KOPT-K1 (cell line): Measurements from ENCODE around the gene IL2RG.

Source experiments
- H3K27ac ChIP-seq: fragments of 200-600 bp; sonication (generic); 2 replicates; pipeline ENCODE4 v1.5.1; 2016; ENCODE audit warnings: antibody characterized with exemption, mild to moderate bottlenecking, low read depth, low read length; ENCODE audit not compliant: poor library complexity, severe bottlenecking
- H3K36me3 ChIP-seq: fragments of 200-600 bp; sonication (generic); 2 replicates; pipeline ENCODE4 v1.5.1; 2017; ENCODE audit warnings: antibody characterized with exemption, mild to moderate bottlenecking, low read length, moderate library complexity; ENCODE audit not compliant: insufficient read depth
- H3K9me3 ChIP-seq: fragments of 200-600 bp; sonication (generic); 2 replicates; pipeline ENCODE4 v1.5.1; 2017; ENCODE audit warnings: antibody characterized with exemption, low read length, mild to moderate bottlenecking; ENCODE audit not compliant: insufficient read depth, poor library complexity, severe bottlenecking

The IL2RG gene

GRCh38 chrX:71111141-71111843, at the start of gene IL2RG:
Gene IL2RG (minus strand): TSS chrX:71111577. CDS start chrX:71111539, 38 bp downstream.
- H3K36me3 ChIP-seq = peaks cover 42% of the 10 kb centered on the region
- H3K27ac ChIP-seq = peak within 1 kb of the TSS; percentile 99
- H3K9me3 ChIP-seq = no peaks in the 10 kb centered on the region

- no peak overlapping the region for H3K27ac ChIP-seq
- H3K36me3 ChIP-seq = peaks cover 21% of the 10 kb centered on the region; the same call in 1 of the 2 replicates
- H3K9me3 ChIP-seq = no peaks in the 10 kb centered on the region
Observed at GRCh38 chrX:71160475-71160874, 49.1 kb upstream of the IL2RG start.

- no peak overlapping the region for H3K27ac ChIP-seq
- no peaks in the 10 kb centered on the region for H3K9me3 ChIP-seq
- H3K36me3 ChIP-seq = peaks cover 19% of the 10 kb centered on the region; the same call in 1 of the 2 replicates
Observed at GRCh38 chrX:71159335-71159734, 48.0 kb upstream of the IL2RG start.

GRCh38 chrX:71158603-71159002, 47.2 kb upstream of the IL2RG start:
- Histone ChIP-seq H3K36me3 (peaks cover 12% of the 10 kb centered on the region; the same call in 1 of the 2 replicates), H3K9me3 (no peaks in the 10 kb centered on the region)

GRCh38 chrX:71154641-71155040, 43.3 kb upstream of the IL2RG start:
- H3K9me3 ChIP-seq = no peaks in the 10 kb centered on the region
- H3K36me3 ChIP-seq = peaks cover 11% of the 10 kb centered on the region; the same call in 1 of the 2 replicates
- no peak overlapping the region for H3K27ac ChIP-seq

More at GRCh38 chrX:71158603-71159002, 47.2 kb upstream of the IL2RG start:
- no peak overlapping the region for H3K27ac ChIP-seq

GRCh38 chrX:71154196-71154595, 42.8 kb upstream of the IL2RG start:
- peaks cover 11% of the 10 kb centered on the region; the same call in 1 of the 2 replicates for H3K36me3 ChIP-seq
- no peak overlapping the region for H3K27ac ChIP-seq
- H3K9me3 ChIP-seq = no peaks in the 10 kb centered on the region

- peaks cover 6% of the 10 kb centered on the region; the same call in 1 of the 2 replicates for H3K36me3 ChIP-seq
- no peak overlapping the region for H3K27ac ChIP-seq
- no peaks in the 10 kb centered on the region for H3K9me3 ChIP-seq
Observed at GRCh38 chrX:71151366-71151765, 40.0 kb upstream of the IL2RG start.

GRCh38 chrX:71148278-71148663, 36.9 kb upstream of the IL2RG start:
- Histone ChIP-seq H3K27ac (no peak overlapping the region), H3K36me3 (peaks cover 10% of the 10 kb centered on the region; the same call in 1 of the 2 replicates), H3K9me3 (no peaks in the 10 kb centered on the region)

- H3K27ac ChIP-seq = no peak overlapping the region
- peaks cover 16% of the 10 kb centered on the region; the same call in 1 of the 2 replicates for H3K36me3 ChIP-seq
- H3K9me3 ChIP-seq = no peaks in the 10 kb centered on the region
Observed at GRCh38 chrX:71147496-71148277, 36.3 kb upstream of the IL2RG start.

GRCh38 chrX:71144651-71145050, 33.3 kb upstream of the IL2RG start, which contains the start of gene NLGN3:
Gene NLGN3 (plus strand): TSS chrX:71144841. CDS start chrX:71147750, 2,909 bp downstream.
- Histone ChIP-seq H3K27ac (no peak within 1 kb of the TSS), H3K9me3 (no peaks in the 10 kb centered on the region), H3K36me3 (peaks cover 40% of the 10 kb centered on the region; the same call in 1 of the 2 replicates)

- H3K27ac ChIP-seq = no peak overlapping the region
- peaks cover 51% of the 10 kb centered on the region for H3K36me3 ChIP-seq
- H3K9me3 ChIP-seq = no peaks in the 10 kb centered on the region
Observed at GRCh38 chrX:71143508-71143907, 32.1 kb upstream of the IL2RG start.

- Histone ChIP-seq H3K9me3 (no peaks in the 10 kb centered on the region), H3K36me3 (peaks cover 81% of the 10 kb centered on the region), H3K27ac (no peak overlapping the region)
Observed at GRCh38 chrX:71140440-71140839, 29.1 kb upstream of the IL2RG start.

- no peaks in the 10 kb centered on the region for H3K9me3 ChIP-seq
- H3K27ac ChIP-seq = no peak overlapping the region
- peaks cover 97% of the 10 kb centered on the region for H3K36me3 ChIP-seq
Observed at GRCh38 chrX:71131510-71131909, 20.1 kb upstream of the IL2RG start.

GRCh38 chrX:71128915-71129765, 17.8 kb upstream of the IL2RG start:
- Histone ChIP-seq H3K9me3 (no peaks in the 10 kb centered on the region), H3K27ac (peak overlapping the region; percentile 19), H3K36me3 (peaks cover 97% of the 10 kb centered on the region)
